Measurements from ENCODE around the gene USH2A. TPM values are rescaled to one million over a fixed set of nuclear protein-coding genes. Genes with fewer than 3 reads are reported as not detected.

The USH2A gene
- polyA plus RNA-seq, 1 donor from 2014 or later = 0.17 TPM

DNA sequence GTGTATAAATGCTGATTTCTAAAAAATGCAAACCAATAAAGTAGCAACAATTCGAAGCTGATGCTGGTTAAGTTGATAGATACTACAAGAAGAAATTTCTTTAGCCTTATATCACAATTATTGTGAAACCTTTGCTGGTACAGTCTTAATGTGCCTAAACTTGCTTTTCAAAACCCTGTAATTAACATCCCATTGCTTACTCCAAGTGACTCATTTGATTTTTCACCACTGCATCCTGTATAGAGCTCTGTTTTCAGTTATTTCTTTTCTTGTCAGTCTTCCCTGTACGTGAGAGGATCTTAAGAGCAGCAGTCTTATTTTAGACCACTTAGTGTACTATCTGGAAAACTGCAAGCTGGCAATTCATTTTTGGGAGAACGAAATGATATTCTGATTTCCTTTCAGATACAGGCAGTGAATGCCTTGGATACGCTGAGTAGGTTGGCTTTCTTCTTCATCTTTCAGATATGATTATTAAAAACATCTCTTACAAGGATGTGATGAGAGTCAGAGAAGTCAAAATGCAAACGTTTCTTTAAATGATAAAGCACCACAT, 645.8 kb downstream of the USH2A start:
- no peak for TF ChIP-seq RAD21 (conservative IDR thresholded peaks at IDR 0.05)
- TF ChIP-seq MXI1 (conservative IDR thresholded peaks at IDR 0.05; ENCODE audit: poor library complexity, severe bottlenecking) = no peak
- TF ChIP-seq POLR2AphosphoS5 (IDR thresholded peaks at IDR 0.05) = no peak
- TF ChIP-seq TAF1 (IDR thresholded peaks at IDR 0.05; ENCODE audit: low read depth) = no peak
- TF ChIP-seq EZH2 (IDR thresholded peaks at IDR 0.05; ENCODE audit: borderline replicate concordance, insufficient read depth, low read length, poor library complexity, severe bottlenecking) = no peak
- TF ChIP-seq SMC3 (conservative IDR thresholded peaks at IDR 0.05; ENCODE audit: poor library complexity) = no peak
- TF ChIP-seq, protein P1, sequence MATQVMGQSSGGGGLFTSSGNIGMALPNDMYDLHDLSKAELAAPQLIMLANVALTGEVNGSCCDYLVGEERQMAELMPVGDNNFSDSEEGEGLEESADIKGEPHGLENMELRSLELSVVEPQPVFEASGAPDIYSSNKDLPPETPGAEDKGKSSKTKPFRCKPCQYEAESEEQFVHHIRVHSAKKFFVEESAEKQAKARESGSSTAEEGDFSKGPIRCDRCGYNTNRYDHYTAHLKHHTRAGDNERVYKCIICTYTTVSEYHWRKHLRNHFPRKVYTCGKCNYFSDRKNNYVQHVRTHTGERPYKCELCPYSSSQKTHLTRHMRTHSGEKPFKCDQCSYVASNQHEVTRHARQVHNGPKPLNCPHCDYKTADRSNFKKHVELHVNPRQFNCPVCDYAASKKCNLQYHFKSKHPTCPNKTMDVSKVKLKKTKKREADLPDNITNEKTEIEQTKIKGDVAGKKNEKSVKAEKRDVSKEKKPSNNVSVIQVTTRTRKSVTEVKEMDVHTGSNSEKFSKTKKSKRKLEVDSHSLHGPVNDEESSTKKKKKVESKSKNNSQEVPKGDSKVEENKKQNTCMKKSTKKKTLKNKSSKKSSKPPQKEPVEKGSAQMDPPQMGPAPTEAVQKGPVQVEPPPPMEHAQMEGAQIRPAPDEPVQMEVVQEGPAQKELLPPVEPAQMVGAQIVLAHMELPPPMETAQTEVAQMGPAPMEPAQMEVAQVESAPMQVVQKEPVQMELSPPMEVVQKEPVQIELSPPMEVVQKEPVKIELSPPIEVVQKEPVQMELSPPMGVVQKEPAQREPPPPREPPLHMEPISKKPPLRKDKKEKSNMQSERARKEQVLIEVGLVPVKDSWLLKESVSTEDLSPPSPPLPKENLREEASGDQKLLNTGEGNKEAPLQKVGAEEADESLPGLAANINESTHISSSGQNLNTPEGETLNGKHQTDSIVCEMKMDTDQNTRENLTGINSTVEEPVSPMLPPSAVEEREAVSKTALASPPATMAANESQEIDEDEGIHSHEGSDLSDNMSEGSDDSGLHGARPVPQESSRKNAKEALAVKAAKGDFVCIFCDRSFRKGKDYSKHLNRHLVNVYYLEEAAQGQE (IDR thresholded peaks at IDR 0.05; ENCODE audit: borderline replicate concordance) = no peak
- TF ChIP-seq, protein P2, sequence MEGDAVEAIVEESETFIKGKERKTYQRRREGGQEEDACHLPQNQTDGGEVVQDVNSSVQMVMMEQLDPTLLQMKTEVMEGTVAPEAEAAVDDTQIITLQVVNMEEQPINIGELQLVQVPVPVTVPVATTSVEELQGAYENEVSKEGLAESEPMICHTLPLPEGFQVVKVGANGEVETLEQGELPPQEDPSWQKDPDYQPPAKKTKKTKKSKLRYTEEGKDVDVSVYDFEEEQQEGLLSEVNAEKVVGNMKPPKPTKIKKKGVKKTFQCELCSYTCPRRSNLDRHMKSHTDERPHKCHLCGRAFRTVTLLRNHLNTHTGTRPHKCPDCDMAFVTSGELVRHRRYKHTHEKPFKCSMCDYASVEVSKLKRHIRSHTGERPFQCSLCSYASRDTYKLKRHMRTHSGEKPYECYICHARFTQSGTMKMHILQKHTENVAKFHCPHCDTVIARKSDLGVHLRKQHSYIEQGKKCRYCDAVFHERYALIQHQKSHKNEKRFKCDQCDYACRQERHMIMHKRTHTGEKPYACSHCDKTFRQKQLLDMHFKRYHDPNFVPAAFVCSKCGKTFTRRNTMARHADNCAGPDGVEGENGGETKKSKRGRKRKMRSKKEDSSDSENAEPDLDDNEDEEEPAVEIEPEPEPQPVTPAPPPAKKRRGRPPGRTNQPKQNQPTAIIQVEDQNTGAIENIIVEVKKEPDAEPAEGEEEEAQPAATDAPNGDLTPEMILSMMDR (IDR thresholded peaks at IDR 0.05; ENCODE audit: poor library complexity, severe bottlenecking) = no peak
- TF ChIP-seq EP300 (conservative IDR thresholded peaks at IDR 0.05; ENCODE audit: poor library complexity, severe bottlenecking) = no peak
- no peak overlapping the region for H3K4me3 ChIP-seq (ENCODE audit: low read length)
- no peaks in the 10 kb centered on the region for H3K36me3 ChIP-seq (ENCODE audit: insufficient read depth, low read length)
- H3K9ac ChIP-seq (ENCODE audit: low read length) = no peak overlapping the region
- H4K20me1 ChIP-seq (ENCODE audit: insufficient read depth) = no peaks in the 10 kb centered on the region
- H3F3A ChIP-seq (ENCODE audit: insufficient read depth, low read length, poor library complexity, severe bottlenecking) = no peaks in the 10 kb centered on the region
- H3K9me2 ChIP-seq (ENCODE audit: insufficient read depth, low read length) = no peaks in the 10 kb centered on the region
- H3K27me3 ChIP-seq (ENCODE audit: insufficient read depth, low read depth, low read length) = no peaks in the 10 kb centered on the region
- H3K27ac ChIP-seq (ENCODE audit: low read length) = no peak overlapping the region
- H3K79me2 ChIP-seq (replicated peaks; ENCODE audit: insufficient read depth, low read length) = no peaks in the 10 kb centered on the region
- no peaks in the 10 kb centered on the region for H3K9me3 ChIP-seq (ENCODE audit: low read length)
- H3K4me2 ChIP-seq (ENCODE audit: low read length) = no peak overlapping the region
- no peak overlapping the region for H2AFZ ChIP-seq (ENCODE audit: low read depth, low read length)

DNA sequence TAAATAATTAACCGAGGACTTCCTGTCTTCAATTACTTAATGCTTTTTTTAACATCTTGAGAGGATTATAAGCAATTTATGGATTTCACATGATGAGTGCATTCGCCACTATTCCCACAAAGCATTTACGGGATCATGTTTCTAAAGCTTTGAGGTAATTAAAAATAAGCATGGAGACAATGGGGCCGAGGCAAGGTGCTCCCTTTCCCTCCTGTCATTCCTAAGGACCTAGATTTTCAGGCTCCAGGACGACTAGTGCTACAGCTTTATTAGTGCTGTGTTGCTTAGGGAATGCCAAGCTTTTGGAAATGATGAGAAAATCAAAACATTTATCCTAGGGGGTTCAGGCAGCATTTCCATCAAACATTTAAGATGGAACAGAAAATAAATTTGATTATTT, 646.9 kb downstream of the USH2A start:
- no peak overlapping the region for H3K4me2 ChIP-seq (ENCODE audit: low read length)
- no peaks in the 10 kb centered on the region for H3K9me2 ChIP-seq (ENCODE audit: insufficient read depth, low read length)
- no peaks in the 10 kb centered on the region for H3K9me3 ChIP-seq (ENCODE audit: low read length)
- H3K27ac ChIP-seq (ENCODE audit: low read length) = no peak overlapping the region
- no peaks in the 10 kb centered on the region for H3K27me3 ChIP-seq (ENCODE audit: insufficient read depth, low read depth, low read length)
- no peaks in the 10 kb centered on the region for H4K20me1 ChIP-seq (ENCODE audit: insufficient read depth)
- H3F3A ChIP-seq (ENCODE audit: insufficient read depth, low read length, poor library complexity, severe bottlenecking) = no peaks in the 10 kb centered on the region
- H3K9ac ChIP-seq (ENCODE audit: low read length) = no peak overlapping the region
- no peak overlapping the region for H3K4me3 ChIP-seq (ENCODE audit: low read length)
- no peaks in the 10 kb centered on the region for H3K79me2 ChIP-seq (replicated peaks; ENCODE audit: insufficient read depth, low read length)
- no peaks in the 10 kb centered on the region for H3K36me3 ChIP-seq (ENCODE audit: insufficient read depth, low read length)
- TF ChIP-seq, protein P2 (IDR thresholded peaks at IDR 0.05; ENCODE audit: poor library complexity, severe bottlenecking) = no peak
- TF ChIP-seq EP300 (conservative IDR thresholded peaks at IDR 0.05; ENCODE audit: poor library complexity, severe bottlenecking) (no peak), RAD21 (conservative IDR thresholded peaks at IDR 0.05) (no peak), EZH2 (IDR thresholded peaks at IDR 0.05; ENCODE audit: borderline replicate concordance, insufficient read depth, low read length, poor library complexity, severe bottlenecking) (no peak), MXI1 (conservative IDR thresholded peaks at IDR 0.05; ENCODE audit: poor library complexity, severe bottlenecking) (no peak), SMC3 (conservative IDR thresholded peaks at IDR 0.05; ENCODE audit: poor library complexity) (no peak), POLR2AphosphoS5 (IDR thresholded peaks at IDR 0.05) (no peak), TAF1 (IDR thresholded peaks at IDR 0.05; ENCODE audit: low read depth) (no peak)
- TF ChIP-seq, protein P1 (IDR thresholded peaks at IDR 0.05; ENCODE audit: borderline replicate concordance) = no peak
- no peak overlapping the region for H2AFZ ChIP-seq (ENCODE audit: low read depth, low read length)
